Glutamatergic neuron (in vitro differentiated cells): ENCODE measurements around the gene HMX1. TPM values are rescaled to one million over a fixed set of nuclear protein-coding genes. Genes with fewer than 3 reads are reported as not detected.

Experiments
- DNase-seq: peaks from one replicate; pipeline ENCODE4 v3.0.0; 2022
- H3K27ac Mint-ChIP-seq: one replicate; pipeline ENCODE4 v1.8.0; 2020; ENCODE audit warnings: mild to moderate bottlenecking, mixed read lengths, inconsistent platforms; ENCODE audit not compliant: unreplicated experiment
- H3K27me3 Mint-ChIP-seq: one replicate; pipeline ENCODE4 v1.8.0; 2020; ENCODE audit warnings: mild to moderate bottlenecking, moderate library complexity, mixed read lengths, inconsistent platforms; ENCODE audit not compliant: unreplicated experiment
- H3K36me3 Mint-ChIP-seq: one replicate; pipeline ENCODE4 v1.8.0; 2020; ENCODE audit warnings: mild to moderate bottlenecking, mixed read lengths, inconsistent platforms; ENCODE audit not compliant: unreplicated experiment
- H3K4me1 Mint-ChIP-seq: one replicate; pipeline ENCODE4 v1.8.0; 2020; ENCODE audit warnings: mild to moderate bottlenecking, low read depth, mixed read lengths, inconsistent platforms; ENCODE audit not compliant: unreplicated experiment
- H3K4me3 Mint-ChIP-seq: one replicate; pipeline ENCODE4 v1.8.0; 2020; ENCODE audit warnings: mild to moderate bottlenecking, mixed read lengths, inconsistent platforms; ENCODE audit not compliant: unreplicated experiment
- H3K9me3 Mint-ChIP-seq: one replicate; pipeline ENCODE4 v1.8.0; 2020; ENCODE audit warnings: mild to moderate bottlenecking, moderate library complexity, mixed read lengths, inconsistent platforms; ENCODE audit not compliant: unreplicated experiment
- CTCF ChIP-seq: fragments of 200-600 bp; sonication (generic); IDR thresholded peaks from one replicate; pipeline ENCODE4 v1.5.0; 2021; ENCODE audit not compliant: partially characterized antibody, unreplicated experiment
- total RNA-seq: library from RNA; stranded (reverse); fragmentation: NEBNext Ultra II Directional; extraction: Animal tissue kit (Norgen Biotek cat#: 25700); gene quantifications from one replicate; pipeline ENCODE4 v1.2.1, GENCODE V29; 2021; ENCODE audit not compliant: unreplicated experiment

Gene HMX1
- total RNA-seq, 1 donor from 2014 or later, result 1.7 TPM

DNA sequence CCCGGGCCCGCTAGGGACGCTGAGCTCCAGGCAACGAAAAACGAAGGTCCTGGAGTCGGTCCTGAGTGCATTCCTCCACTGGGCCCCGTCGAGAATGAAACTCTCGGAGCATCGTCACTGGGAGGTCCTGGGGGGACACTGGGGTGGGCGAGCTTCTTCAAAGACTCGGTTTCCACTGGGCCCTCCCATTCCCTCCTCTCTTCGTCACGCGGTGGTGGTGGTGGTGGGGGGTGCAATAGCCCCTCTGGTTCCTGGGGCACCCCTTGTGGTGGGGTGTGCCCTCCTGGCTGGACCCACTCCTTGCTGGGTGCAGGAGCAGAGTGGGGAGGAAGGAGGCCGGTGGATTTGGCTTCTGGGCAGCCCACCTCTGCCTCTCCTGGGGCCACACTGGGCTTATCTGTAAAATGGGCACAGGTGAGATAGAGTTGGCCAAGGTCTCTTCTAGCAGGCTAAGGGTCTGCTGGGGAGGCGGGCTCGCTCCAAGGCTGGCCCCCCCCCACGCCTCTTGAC lies 12.9 kb downstream of the HMX1 start:
- H3K9me3 Mint-ChIP-seq, result peaks cover 5% of the 10 kb centered on the region
- peaks cover 42% of the 10 kb centered on the region for H3K27me3 Mint-ChIP-seq
- no peak for TF ChIP-seq CTCF
- DNase-seq, result no peak
- H3K4me1 Mint-ChIP-seq, result peaks cover 18% of the 10 kb centered on the region
- peaks cover 5% of the 10 kb centered on the region for H3K36me3 Mint-ChIP-seq
- H3K27ac Mint-ChIP-seq, result no peak overlapping the region
- H3K4me3 Mint-ChIP-seq, result no peak overlapping the region

DNA sequence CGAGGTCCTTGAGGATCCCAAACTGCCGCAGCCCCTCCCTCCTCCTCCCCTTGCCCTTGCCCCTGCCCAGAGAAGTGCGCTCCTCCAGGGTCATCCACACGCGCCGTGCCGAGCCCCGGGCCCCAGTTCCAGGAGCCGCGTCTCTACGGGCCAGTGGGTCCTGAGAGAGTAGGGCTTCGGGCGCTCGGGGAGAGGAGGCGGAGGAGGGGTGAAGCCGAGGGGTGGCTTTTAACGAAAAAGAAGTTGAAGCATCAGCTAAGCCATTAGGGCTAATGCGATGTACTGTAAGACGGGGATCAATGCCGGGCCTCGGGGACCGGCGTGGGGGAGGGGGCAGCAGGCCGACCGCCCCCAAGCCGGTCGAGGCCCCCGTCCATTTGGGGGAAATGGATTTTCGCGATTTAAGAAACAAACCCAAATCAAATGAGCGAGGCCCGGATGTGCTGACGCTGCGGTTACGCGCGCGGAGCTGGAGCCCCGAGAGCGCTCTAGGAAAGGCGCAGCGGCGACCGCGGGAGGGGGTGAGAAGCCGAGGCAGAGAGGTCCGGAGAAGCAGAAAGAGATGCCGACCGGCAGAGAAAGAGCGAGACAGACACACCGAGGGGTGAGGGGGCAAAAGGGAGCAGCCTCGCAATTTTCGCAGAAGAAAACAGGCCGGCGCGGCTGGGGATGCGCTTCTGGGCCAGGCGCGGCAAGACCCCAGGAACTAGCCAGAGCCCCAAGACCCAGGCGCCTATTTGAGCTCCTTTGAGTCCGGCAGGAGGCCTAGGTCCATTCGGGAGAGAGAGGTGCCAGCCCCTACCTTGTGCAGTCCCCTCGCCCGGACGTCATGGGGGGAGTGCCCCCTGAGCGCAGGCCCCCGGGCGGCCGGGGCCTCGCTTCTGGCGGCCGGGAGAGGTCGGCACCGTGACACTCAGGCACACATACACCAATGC lies 13.6 kb downstream of the HMX1 start:
- Mint-ChIP-seq H3K27ac (no peak overlapping the region), H3K36me3 (peaks cover 5% of the 10 kb centered on the region), H3K4me3 (peak overlapping the region; percentile 63), H3K9me3 (peaks cover 6% of the 10 kb centered on the region), H3K4me1 (peaks cover 18% of the 10 kb centered on the region), H3K27me3 (peaks cover 41% of the 10 kb centered on the region)
- DNase-seq, result no peak
- TF ChIP-seq CTCF, result no peak

DNA sequence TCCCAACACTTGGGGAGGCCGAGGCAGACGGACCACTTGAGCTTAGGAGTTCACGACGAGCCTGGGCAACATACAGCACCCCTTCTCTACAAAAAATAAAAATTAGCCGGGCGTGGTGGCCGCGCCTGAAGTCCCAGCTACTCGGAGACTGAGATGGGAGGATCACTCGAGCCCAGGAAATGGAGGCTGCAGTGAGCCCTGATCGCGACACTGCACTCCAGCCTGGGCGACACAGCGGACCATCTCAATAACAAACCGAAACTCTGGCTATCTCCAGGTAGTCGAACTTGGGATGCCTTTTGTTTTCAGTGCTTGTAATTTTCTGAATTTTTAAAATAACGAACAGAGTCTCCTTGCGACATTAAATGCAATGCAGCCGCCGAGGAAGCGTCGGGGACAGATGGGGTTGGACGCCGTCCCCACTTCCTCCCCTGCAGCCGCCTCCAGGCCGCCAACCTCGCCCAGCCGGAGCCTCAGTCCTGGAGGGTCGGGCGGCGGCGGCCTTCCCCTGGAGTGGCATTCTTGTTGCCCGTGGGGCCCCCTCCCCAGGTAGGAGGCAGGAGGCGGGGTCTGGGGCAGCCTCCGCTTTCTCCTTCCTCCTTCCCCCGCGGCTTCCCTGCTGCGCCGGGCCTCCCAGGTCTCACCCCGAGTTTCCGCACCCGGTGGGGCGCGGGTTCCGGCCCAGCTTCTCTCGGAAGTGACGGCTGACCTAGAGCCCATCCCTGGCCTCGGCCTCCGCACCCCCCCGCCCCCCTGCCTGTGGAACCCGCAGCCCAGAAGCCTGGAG lies 14.6 kb downstream of the HMX1 start:
- DNase-seq, result no peak
- Mint-ChIP-seq H3K36me3 (peaks cover 5% of the 10 kb centered on the region), H3K9me3 (peaks cover 3% of the 10 kb centered on the region), H3K27me3 (peaks cover 34% of the 10 kb centered on the region), H3K4me1 (peaks cover 18% of the 10 kb centered on the region), H3K27ac (no peak overlapping the region), H3K4me3 (peak overlapping the region; percentile 61)
- no peak for TF ChIP-seq CTCF

DNA sequence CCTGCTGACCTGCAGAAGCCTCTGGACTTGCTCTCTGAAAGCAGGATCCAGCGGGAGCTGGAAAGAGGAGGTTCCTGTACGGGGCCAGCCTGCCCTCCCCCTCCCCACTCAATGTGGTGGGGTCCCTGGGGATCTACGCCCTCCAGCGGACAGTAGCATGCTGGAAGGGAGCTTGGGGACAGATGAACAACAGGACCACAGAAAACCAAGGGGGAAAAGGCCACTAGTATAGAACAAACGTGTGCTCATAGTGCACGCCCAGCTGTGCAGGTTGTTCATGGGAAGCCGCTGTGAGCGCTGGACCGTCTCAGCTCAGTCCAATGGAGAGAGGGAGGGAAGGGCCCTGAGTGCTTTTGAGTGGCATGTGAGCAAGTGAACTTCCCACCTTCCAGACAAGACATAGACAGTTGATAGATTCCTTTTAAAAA lies 15.8 kb downstream of the HMX1 start:
- H3K27me3 Mint-ChIP-seq, result peaks cover 34% of the 10 kb centered on the region
- DNase-seq, result peak; percentile 62
- H3K4me1 Mint-ChIP-seq, result peaks cover 18% of the 10 kb centered on the region
- H3K4me3 Mint-ChIP-seq, result peak overlapping the region; percentile 44
- H3K9me3 Mint-ChIP-seq, result peaks cover 3% of the 10 kb centered on the region
- H3K36me3 Mint-ChIP-seq, result peaks cover 5% of the 10 kb centered on the region
- H3K27ac Mint-ChIP-seq, result no peak overlapping the region
- TF ChIP-seq CTCF, result no peak
